Measurements from ENCODE around the gene CD300LD.
"Not testable (repeated sequence)": the region's sequence is repeated elsewhere in the genome, so short reads cannot be mapped to it uniquely, and the experiment has no call there.

The CD300LD gene

GRCh38 chr17:74578979-74579378, 13.1 kb downstream of the CD300LD start:
- in situ Hi-C loops (cut with MboI; ENCODE audit: low sequenced_read_pairs, unreplicated experiment): no loop called here
- no peak for TF ChIP-seq CTCF (IDR thresholded peaks at IDR 0.05; ENCODE audit: borderline replicate concordance, control extremely low read depth, extremely low read depth, insufficient read depth, missing control alignments)
- no peak for DNase-seq (ENCODE audit: low spot score)

GRCh38 chr17:74574489-74575142, 17.5 kb downstream of the CD300LD start:
- in situ Hi-C loops (cut with MboI; ENCODE audit: low sequenced_read_pairs, unreplicated experiment): no loop called here
- DNase-seq (ENCODE audit: low spot score): no peak
- no peak for TF ChIP-seq CTCF (IDR thresholded peaks at IDR 0.05; ENCODE audit: borderline replicate concordance, control extremely low read depth, extremely low read depth, insufficient read depth, missing control alignments)

GRCh38 chr17:74573635-74574034, 18.4 kb downstream of the CD300LD start:
- in situ Hi-C loops (cut with MboI; ENCODE audit: low sequenced_read_pairs, unreplicated experiment); DNase-seq (ENCODE audit: low spot score): not testable (repeated sequence)

- DNase-seq (ENCODE audit: low spot score): no peak
- TF ChIP-seq CTCF (IDR thresholded peaks at IDR 0.05; ENCODE audit: borderline replicate concordance, control extremely low read depth, extremely low read depth, insufficient read depth, missing control alignments): no peak
- in situ Hi-C loops (cut with MboI; ENCODE audit: low sequenced_read_pairs, unreplicated experiment): no loop called here
Observed at GRCh38 chr17:74573169-74573568, 18.9 kb downstream of the CD300LD start.

- in situ Hi-C loops (cut with MboI; ENCODE audit: low sequenced_read_pairs, unreplicated experiment): no loop called here
- no peak for DNase-seq (ENCODE audit: low spot score)
- no peak for TF ChIP-seq CTCF (IDR thresholded peaks at IDR 0.05; ENCODE audit: borderline replicate concordance, control extremely low read depth, extremely low read depth, insufficient read depth, missing control alignments)
Observed at GRCh38 chr17:74571621-74572270, 20.3 kb downstream of the CD300LD start.

GRCh38 chr17:74569020-74570003, 22.8 kb downstream of the CD300LD start:
- DNase-seq (ENCODE audit: low spot score): no peak
- in situ Hi-C loops (cut with MboI; ENCODE audit: low sequenced_read_pairs, unreplicated experiment): no loop called here
- TF ChIP-seq CTCF (IDR thresholded peaks at IDR 0.05; ENCODE audit: borderline replicate concordance, control extremely low read depth, extremely low read depth, insufficient read depth, missing control alignments): no peak

Data from GM13976 (cell line).